ENCODE measurements around the gene RHBG.
A peak's percentile ranks its signal among the peaks of the same experiment; 100 is the strongest.
"Not testable (repeated sequence)": the region's sequence is repeated elsewhere in the genome, so short reads cannot be mapped to it uniquely, and the experiment has no call there.

The RHBG gene

DNA sequence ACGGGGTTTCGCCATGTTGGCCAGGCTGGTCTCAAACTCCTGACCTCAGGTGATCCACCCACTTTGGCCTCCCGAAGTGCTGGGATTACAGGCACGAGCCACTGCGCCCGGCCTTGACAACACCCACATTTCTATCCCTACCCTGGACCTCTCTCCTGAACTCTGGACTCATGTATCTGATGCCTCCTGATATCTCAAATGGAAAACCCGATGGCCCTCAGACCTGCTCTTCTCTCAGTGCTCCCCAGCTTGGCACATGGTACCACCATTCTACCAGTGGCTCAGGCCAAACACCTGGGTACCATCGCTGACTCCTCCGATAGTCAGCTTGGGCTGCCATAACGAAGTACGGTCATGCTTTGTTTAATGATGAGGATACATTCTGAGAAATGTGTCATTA lies 8.5 kb upstream of the RHBG start:
- no peak for DNase-seq

DNA sequence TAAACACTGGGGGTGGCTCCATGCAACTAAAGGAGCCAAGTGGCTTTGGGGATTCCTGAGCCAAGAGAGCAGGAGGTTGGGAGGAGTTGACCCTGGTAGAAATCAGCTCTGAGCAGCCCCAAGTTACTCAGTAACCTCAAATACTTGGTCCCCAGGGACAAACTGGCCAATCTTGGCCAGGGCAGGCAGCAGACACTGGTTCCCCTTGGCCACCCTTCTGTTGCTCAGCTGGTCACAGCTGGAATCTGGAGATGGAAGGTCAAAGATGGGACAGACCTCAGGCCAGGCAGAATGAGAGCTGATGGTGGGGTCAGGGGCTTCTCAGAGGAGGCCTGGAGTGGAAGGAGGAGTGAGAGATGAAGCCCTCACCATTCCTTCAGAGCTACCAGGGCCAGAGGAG lies 3.3 kb upstream of the RHBG start:
- no peak for DNase-seq

- DNase-seq = no peak
These were observed 2.4 kb upstream of the RHBG start for GRCh38 chr1:156366378-156367166.

DNA sequence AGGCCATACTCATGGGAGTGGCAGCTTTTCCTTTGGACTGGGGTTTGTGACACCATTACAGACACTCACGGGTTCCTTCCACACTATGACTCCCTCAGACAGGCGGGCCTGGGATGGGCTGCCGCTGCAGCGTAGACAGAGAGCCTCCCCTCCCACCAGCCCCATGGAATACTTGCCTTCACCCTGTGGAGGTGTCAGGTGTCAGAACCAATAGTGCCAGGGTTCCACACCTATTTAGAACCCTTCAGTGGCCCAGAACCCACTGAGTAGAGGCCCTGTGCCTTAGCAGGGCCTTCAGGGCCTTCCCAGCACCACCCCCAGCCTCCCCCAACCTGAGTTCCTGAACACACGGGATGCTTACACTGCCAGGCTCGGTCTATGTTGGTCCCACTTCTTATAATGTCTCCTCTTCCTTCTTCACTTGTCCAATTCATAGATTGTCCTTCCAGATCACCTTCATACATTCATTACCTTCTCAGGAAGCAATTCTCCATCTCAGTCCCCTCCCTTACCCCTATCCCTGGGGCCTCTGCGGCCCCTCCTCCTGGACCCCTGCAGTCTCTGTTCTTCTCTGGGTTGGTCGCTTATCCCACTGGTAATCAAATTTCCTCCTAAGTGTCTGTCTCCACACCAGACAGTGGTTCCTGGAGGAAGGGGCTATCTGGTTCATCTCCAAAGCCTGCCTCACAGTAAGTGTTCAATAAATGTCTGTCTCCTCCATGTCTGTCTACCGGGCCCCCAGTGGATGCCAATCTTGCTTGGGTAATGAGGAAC lies 1.4 kb upstream of the RHBG start:
- DNase-seq = no peak

GRCh38 chr1:156368157-156368658 lies 803 bp upstream of the RHBG start:
- no peak for DNase-seq

GRCh38 chr1:156369685-156370286 lies 775 bp downstream of the RHBG start:
- DNase-seq = not testable (repeated sequence)

DNA sequence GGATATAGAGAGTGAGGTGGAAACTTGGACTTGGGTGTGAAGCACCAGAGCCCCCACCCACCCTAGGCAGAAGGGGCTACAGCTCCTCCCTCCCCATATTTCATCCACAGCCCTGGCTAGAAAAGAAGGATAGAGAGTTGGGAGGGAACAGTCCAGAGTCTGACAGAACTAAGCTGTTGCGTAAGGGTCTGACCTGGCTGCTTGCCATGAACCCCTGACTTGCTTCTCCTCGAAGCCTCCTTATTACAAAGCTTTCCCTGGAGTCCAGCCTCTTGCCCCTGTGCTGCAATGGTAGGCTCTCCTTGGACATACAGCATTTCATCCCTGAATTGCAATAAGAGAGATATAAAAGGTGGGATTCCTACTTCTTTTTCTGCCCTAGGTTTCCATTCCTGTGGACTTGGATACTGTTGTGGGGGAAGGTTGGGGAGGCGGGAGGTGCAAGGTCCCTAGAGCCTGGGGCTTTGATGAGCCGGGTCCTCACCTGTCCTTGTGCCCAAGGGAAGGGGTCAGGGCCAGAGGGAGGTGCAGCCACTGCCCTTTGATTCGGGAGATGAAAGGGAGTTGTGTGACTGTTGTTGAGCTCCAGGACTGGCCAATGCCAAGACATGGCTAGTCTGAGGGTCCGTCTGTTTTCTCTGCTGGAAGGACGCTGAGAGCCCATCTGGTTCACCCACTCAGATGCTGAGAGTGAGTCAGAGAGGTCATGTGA lies 2.7 kb downstream of the RHBG start:
- no peak for DNase-seq

DNA sequence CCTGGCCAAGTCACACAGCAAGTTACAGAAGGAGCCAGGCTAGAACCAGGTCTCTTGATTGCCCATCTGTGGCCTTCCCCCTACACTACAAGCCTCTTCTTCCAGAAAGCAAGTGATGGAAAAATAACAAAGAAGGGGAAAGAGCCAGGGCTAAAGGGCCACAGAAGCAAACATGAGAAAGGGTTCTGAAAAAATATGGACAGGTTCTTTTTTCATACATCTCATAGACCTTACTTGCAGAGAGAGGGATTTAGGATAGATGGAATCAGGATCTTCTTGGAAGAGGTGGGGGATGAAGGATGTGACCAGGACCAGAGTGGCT lies 3.2 kb downstream of the RHBG start:
- DNase-seq = no peak

DNA sequence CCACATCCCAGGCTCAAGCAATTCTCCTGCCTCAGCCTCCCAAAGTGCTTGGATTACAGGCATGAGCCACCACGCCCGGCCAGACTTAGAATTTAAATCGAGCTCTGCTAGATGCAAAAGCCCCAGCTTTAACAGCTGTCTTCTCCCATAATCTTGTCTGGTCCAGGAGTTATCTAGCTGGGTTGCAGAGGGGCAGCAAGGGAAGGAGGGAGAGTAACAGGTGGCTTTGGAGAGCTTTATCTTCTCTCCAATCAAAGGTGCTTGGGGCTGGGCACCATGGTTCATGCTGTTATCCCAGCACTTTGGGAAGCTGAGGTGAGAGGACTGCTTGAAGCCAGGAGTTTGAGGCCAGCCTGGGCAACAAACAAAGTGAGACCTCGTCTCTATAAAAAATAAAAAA lies 3.9 kb downstream of the RHBG start:
- no peak for DNase-seq

DNA sequence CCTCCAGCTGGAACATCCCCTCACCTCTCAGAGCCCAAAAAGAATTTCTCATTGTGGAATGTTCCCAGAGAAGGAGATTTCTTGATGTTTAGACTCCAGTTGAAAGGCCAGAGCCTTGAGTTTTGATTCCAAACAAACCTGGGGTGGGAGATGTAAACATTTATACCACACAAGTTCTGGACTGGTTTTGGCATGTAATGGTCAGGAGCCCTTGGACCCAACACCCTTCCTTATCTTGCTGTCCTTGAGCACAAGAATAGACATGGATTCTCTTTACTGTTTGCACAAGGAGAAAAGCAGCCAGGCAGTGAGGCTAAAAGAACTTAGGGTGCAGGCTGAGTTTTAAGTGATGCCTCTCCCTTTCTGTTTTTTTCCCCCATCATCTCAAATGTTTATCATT lies 4.5 kb downstream of the RHBG start:
- no peak for DNase-seq

- no peak for DNase-seq
These were observed 7.1 kb downstream of the RHBG start for GRCh38 chr1:156376146-156376545.

DNA sequence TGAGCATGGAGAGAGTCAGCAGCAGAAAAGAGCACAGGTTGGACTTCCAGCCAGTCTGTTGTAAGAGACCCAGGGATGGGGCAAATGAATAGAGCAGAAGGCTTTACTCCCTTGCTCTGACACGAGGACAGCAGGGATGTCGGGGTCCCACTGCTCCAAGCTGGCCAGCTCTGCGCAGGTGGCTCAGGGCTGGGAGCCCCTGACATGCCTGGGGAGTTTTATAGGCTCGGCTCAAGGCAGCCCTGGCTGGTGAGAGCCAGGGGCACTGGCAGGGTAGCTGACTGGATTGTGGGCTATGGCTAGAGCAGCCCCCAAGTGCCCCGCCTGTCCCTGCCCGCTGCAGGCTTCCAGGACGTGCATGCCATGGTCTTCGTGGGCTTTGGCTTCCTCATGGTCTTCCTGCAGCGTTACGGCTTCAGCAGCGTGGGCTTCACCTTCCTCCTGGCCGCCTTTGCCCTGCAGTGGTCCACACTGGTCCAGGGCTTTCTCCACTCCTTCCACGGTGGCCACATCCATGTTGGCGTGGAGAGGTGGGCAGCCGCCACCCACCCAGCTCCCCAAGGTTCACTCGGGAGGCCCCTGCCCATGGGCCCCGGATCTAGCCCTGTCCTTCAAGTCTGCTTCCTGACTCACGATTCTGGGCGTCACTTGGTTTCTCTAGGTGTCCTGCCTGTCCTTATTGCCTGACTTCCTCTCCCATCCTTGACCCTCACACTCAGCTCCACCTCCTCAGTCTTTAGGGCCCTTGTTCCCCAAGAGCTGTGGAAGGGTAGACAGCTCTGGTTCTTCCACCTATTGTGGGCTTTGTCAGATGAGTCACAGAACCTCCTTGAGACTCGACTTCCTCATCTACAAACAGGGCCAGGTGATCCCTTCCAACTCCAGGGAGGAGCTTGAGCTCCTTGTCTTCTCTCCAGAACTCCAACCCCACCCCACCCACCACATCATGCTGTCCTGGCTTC lies 8.2 kb downstream of the RHBG start:
- no peak for DNase-seq

DNA sequence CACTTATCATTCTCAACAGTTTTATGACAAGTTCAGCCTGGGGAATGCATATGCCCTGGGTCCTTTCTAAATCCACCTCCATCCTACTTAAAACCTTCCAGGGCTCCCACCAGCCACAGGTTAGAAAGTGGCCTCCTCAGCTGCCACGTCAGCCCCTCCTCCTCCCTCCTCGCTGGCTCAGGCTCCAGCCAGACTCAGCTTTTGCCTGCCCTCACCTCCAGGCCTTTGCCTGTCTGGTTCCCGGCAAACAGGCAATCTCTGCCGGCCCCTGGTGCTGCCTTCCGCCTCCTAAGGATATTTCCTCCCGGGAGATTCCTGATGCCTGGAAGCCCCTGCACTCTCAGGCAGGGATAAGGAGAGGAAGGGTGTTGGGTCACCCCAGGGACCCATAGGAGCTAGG lies 9.5 kb downstream of the RHBG start:
- DNase-seq = no peak

GRCh38 chr1:156379420-156380165 lies 10.6 kb downstream of the RHBG start:
- DNase-seq = no peak

- no peak for DNase-seq
These were observed 13.6 kb downstream of the RHBG start for GRCh38 chr1:156382561-156382960.

DNA sequence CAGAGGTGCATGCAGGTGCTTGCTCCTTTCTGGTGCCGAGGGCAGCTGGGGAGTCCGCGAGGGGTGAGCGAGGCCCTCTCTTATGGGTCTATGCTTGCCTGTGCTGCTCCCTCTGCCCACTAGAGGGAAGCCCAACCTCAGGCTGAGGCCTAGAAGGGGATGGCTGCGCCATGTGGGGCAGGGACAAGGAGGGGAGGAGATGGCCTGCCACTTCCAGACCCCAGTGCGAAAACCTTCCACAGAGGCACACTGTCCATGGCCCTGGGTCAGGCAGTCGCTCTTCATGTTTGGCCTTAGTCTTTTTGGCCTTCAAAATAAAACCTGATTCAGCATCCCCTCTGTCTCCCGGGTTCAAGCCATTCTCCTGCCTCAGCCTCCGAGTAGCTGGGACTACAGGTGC lies 14.0 kb downstream of the RHBG start:
- DNase-seq = peak; percentile 67

- no peak for DNase-seq
These were observed 15.0 kb downstream of the RHBG start for GRCh38 chr1:156384007-156384406.

DNA sequence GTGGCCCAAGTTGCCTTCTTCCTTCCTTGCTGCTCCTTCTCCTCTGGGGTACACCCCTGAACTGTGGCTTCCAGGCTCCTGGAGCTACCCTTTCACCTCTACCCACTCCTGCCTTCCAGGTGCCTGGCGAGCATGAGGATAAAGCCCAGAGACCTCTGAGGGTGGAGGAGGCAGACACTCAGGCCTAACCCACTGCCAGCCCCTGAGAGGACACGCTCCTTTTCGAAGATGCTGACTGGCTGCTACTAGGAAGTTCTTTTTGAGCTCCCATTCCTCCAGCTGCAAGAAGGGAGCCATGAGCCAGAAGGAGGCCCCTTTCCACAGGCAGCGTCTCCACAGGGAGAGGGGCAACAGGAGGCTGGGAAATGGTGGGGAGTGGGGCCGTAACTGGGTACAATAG lies 15.6 kb downstream of the RHBG start:
- DNase-seq = no peak

DNA sequence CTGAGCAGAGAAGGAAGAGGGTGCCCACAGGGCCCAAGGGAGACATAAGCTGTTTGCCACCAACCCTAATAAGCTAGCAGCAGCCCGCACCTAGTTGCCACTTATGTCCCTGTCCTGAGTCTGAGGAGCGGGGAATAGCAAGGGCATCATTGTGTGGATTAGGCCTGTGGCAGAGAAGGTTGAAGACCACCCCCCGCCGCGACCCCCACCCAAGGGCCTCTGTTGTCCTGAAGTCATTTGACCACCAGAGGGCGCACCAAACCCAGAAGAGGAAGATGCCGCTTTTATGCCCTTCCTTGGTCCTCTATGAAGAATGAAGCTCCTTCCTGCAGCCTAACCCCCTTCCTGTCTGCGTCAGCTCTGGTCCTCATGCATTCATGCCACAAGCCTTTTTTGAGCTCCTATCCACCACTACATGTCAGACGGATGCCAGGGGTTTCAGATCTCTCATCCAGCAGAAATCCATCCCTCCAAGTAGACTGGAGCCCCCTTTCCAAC lies 16.6 kb downstream of the RHBG start:
- DNase-seq = peak; percentile 51

DNA sequence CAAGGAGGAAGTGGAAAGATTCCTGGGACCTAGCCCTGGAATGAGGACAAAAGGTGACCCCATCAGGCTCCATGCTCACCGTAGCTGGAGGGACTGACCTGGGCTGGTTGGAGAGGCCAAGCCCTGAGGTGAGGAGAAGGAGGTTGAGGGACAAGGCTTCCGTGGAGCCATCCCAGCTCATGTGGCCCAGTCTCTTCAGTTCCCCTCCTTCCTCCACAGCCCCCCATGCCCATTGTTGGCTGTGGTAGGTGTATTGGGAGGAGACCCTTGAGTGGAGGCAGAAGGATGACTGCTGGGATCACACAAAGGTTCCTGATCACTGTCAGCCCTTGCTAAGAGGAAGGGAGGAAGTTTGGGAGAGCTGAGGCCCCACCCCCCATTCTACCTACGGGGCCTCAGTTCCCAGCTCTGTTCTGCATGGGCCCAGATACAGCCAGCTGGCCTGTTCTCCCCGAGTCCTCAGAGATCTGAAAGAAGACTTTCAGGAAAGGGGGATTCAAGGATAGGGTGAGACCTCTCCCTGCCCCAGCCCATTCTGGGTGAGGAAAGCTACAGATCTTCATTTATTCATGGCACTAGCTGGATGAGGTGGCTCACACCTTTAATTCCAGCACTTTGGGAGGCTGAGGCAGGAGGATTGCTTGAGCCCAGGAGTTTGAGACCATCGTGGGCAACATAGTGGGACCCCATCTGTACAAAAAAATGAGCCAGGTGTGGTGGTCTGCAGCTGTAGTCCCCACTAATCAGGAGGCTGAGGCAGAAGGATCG lies 17.3 kb downstream of the RHBG start:
- DNase-seq = no peak
